Measurements from ENCODE around the gene ATP6V1C2. TPM values are rescaled to one million over a fixed set of nuclear protein-coding genes. Genes with fewer than 3 reads are reported as not detected.
"Not testable (repeated sequence)": the region's sequence is repeated elsewhere in the genome, so short reads cannot be mapped to it uniquely, and the experiment has no call there.

Gene ATP6V1C2
- total RNA-seq, 1 donor from 2014 or later: not detected

- Mint-ChIP-seq H3K9me3 (ENCODE audit: unreplicated experiment) (peaks cover 1% of the 10 kb centered on the region), H3K27ac (ENCODE audit: unreplicated experiment) (no peak overlapping the region), H3K27me3 (ENCODE audit: unreplicated experiment) (no peaks in the 10 kb centered on the region), H3K4me3 (ENCODE audit: unreplicated experiment) (no peak overlapping the region), H3K36me3 (ENCODE audit: unreplicated experiment) (no peaks in the 10 kb centered on the region), H3K4me1 (ENCODE audit: low read depth, unreplicated experiment) (peaks cover 4% of the 10 kb centered on the region)
- no peak for DNase-seq
- TF ChIP-seq, protein P1, sequence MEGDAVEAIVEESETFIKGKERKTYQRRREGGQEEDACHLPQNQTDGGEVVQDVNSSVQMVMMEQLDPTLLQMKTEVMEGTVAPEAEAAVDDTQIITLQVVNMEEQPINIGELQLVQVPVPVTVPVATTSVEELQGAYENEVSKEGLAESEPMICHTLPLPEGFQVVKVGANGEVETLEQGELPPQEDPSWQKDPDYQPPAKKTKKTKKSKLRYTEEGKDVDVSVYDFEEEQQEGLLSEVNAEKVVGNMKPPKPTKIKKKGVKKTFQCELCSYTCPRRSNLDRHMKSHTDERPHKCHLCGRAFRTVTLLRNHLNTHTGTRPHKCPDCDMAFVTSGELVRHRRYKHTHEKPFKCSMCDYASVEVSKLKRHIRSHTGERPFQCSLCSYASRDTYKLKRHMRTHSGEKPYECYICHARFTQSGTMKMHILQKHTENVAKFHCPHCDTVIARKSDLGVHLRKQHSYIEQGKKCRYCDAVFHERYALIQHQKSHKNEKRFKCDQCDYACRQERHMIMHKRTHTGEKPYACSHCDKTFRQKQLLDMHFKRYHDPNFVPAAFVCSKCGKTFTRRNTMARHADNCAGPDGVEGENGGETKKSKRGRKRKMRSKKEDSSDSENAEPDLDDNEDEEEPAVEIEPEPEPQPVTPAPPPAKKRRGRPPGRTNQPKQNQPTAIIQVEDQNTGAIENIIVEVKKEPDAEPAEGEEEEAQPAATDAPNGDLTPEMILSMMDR (IDR thresholded peaks at IDR 0.05; ENCODE audit: partially characterized antibody, unreplicated experiment): no peak
Measured at GRCh38 chr2:10796703-10797102, 75.3 kb downstream of the ATP6V1C2 start.

DNA sequence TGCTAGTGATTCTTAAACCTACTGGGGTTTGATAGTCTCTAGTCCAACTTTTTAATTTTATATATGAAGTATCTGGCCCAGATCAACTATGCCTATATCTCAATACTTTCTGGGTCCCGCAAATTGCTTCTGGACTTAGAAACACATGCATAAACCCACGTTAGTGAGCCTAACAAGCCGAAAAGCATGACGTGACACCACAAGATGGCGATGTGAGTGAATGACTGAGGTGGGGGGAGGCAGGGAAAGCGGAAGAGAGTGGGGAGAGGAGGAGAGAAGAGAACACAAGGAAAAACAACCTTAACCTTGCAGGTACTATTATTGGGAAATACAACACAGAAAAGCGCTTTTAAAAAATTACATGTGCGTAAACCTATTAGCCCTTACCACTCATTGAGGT, 77.4 kb downstream of the ATP6V1C2 start:
- Mint-ChIP-seq H3K4me3 (ENCODE audit: unreplicated experiment) (no peak overlapping the region), H3K27ac (ENCODE audit: unreplicated experiment) (no peak overlapping the region), H3K4me1 (ENCODE audit: low read depth, unreplicated experiment) (peaks cover 4% of the 10 kb centered on the region), H3K36me3 (ENCODE audit: unreplicated experiment) (no peaks in the 10 kb centered on the region), H3K27me3 (ENCODE audit: unreplicated experiment) (no peaks in the 10 kb centered on the region), H3K9me3 (ENCODE audit: unreplicated experiment) (peaks cover 1% of the 10 kb centered on the region)
- TF ChIP-seq, protein P1 (IDR thresholded peaks at IDR 0.05; ENCODE audit: partially characterized antibody, unreplicated experiment): no peak
- no peak for DNase-seq

DNA sequence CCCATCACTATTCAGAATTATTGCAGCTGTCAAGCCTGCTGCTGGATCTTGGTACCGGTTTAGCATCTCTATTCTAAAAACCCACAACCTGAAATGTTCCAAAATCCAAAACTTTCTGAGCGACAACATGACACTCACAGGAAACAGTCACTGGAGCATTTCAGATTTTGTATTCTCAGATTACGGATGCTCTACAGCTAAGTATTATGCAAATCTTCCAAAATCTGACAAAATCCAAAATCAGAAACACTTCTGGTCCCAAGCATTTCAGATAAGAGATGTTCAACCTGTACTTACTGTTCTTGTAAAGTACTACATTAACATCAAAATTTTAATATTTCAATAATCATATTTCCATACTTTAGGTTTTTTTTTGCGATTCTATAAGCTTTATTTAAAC, 78.7 kb downstream of the ATP6V1C2 start:
- no peaks in the 10 kb centered on the region for H3K27me3 Mint-ChIP-seq (ENCODE audit: unreplicated experiment)
- no peak for DNase-seq
- H3K4me3 Mint-ChIP-seq (ENCODE audit: unreplicated experiment): no peak overlapping the region
- no peaks in the 10 kb centered on the region for H3K36me3 Mint-ChIP-seq (ENCODE audit: unreplicated experiment)
- peaks cover 4% of the 10 kb centered on the region for H3K4me1 Mint-ChIP-seq (ENCODE audit: low read depth, unreplicated experiment)
- TF ChIP-seq, protein P1 (IDR thresholded peaks at IDR 0.05; ENCODE audit: partially characterized antibody, unreplicated experiment): no peak
- no peak overlapping the region for H3K27ac Mint-ChIP-seq (ENCODE audit: unreplicated experiment)
- peaks cover 1% of the 10 kb centered on the region for H3K9me3 Mint-ChIP-seq (ENCODE audit: unreplicated experiment)

DNA sequence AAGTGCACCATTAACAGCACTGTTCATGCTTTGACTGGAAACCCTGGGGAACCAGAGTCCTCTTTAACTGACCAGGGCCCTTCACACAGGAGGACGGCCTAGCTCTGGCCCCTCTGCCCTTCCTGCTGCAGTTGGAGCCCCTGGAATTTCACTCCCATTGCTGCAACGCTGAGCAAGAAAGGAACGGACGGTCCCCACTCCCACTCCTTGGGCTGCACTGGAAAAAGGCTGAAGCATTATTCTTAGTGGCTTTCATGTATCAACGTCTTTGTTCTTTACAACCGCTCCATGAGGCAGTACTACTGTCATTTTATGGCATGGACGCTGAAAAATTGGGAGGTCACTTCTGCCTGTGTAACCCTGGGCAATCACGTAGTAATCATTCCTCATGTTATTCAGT, 81.2 kb downstream of the ATP6V1C2 start:
- no peaks in the 10 kb centered on the region for H3K36me3 Mint-ChIP-seq (ENCODE audit: unreplicated experiment)
- H3K27ac Mint-ChIP-seq (ENCODE audit: unreplicated experiment): no peak overlapping the region
- no peak for DNase-seq
- no peak overlapping the region for H3K4me3 Mint-ChIP-seq (ENCODE audit: unreplicated experiment)
- TF ChIP-seq, protein P1 (IDR thresholded peaks at IDR 0.05; ENCODE audit: partially characterized antibody, unreplicated experiment): no peak
- peaks cover 4% of the 10 kb centered on the region for H3K4me1 Mint-ChIP-seq (ENCODE audit: low read depth, unreplicated experiment)
- no peaks in the 10 kb centered on the region for H3K9me3 Mint-ChIP-seq (ENCODE audit: unreplicated experiment)
- no peaks in the 10 kb centered on the region for H3K27me3 Mint-ChIP-seq (ENCODE audit: unreplicated experiment)

- DNase-seq; H3K4me3 Mint-ChIP-seq (ENCODE audit: unreplicated experiment); H3K27ac Mint-ChIP-seq (ENCODE audit: unreplicated experiment); H3K36me3 Mint-ChIP-seq (ENCODE audit: unreplicated experiment); H3K9me3 Mint-ChIP-seq (ENCODE audit: unreplicated experiment); H3K27me3 Mint-ChIP-seq (ENCODE audit: unreplicated experiment): not testable (repeated sequence)
- peaks cover 19% of the 10 kb centered on the region for H3K4me1 Mint-ChIP-seq (ENCODE audit: low read depth, unreplicated experiment)
Measured at GRCh38 chr2:10805990-10806389, 84.6 kb downstream of the ATP6V1C2 start.

DNA sequence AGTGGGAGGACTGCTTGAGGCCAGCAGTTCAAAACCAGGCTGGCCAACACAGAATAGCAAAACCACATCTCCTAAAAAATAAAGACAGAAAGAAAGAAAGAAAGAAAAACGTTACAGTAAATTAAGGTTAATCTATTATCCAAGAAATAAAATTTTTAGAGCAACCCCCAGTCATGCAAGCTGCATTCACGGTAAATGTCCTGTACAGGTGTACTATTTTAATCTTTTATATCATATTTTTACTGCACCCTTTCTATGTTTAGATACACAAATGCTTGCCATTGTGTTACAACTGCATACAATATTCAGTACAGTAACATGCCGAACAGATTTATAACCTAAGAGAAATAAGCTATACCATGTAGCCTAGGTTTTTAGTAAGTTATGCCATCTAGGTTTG, 85.1 kb downstream of the ATP6V1C2 start:
- Mint-ChIP-seq H3K36me3 (ENCODE audit: unreplicated experiment) (no peaks in the 10 kb centered on the region), H3K4me3 (ENCODE audit: unreplicated experiment) (no peak overlapping the region), H3K27ac (ENCODE audit: unreplicated experiment) (no peak overlapping the region), H3K4me1 (ENCODE audit: low read depth, unreplicated experiment) (peaks cover 22% of the 10 kb centered on the region), H3K9me3 (ENCODE audit: unreplicated experiment) (peaks cover 6% of the 10 kb centered on the region), H3K27me3 (ENCODE audit: unreplicated experiment) (peaks cover 8% of the 10 kb centered on the region)
- DNase-seq: no peak
- TF ChIP-seq, protein P1 (IDR thresholded peaks at IDR 0.05; ENCODE audit: partially characterized antibody, unreplicated experiment): no peak
